ENCODE data around the gene CERS6. TPM values are rescaled to one million over a fixed set of nuclear protein-coding genes. Genes with fewer than 3 reads are reported as not detected.

The CERS6 gene
- polyA plus RNA-seq, 3 donors: 7.6 to 17.7 (median 15.6) TPM

GRCh38 chr2:168515502-168515901 lies 59.4 kb downstream of the CERS6 start:
- Histone ChIP-seq H3K27ac (ENCODE audit: low read depth in 1 of 2, low read length in 2 of 2) (no peak overlapping the region), H3K9ac (ENCODE audit: insufficient read depth, low read length, poor library complexity, severe bottlenecking) (no peak overlapping the region), H2AFZ (ENCODE audit: insufficient read depth, low read depth, low read length, poor library complexity, severe bottlenecking) (no peak overlapping the region), H3K27me3 (ENCODE audit: control insufficient read depth in 2 of 2, insufficient read depth in 2 of 2, low read length in 2 of 2) (no peaks in the 10 kb centered on the region), H3K36me3 (replicated peaks in 1 of 2; ENCODE audit: control insufficient read depth in 1 of 2, insufficient read depth in 2 of 2, low read length in 2 of 2) (no peaks in the 10 kb centered on the region), H4K20me1 (ENCODE audit: insufficient read depth, low read length) (peaks cover 75% of the 10 kb centered on the region), H3K4me1 (ENCODE audit: control insufficient read depth in 1 of 2, insufficient read depth in 2 of 2, low read length in 2 of 2) (peaks cover 4 to 9% of the 10 kb centered on the region in 2 donors), H3K4me3 (replicated peaks in 1 of 3; ENCODE audit: low read depth in 2 of 3, low read length in 3 of 3) (no peak overlapping the region), H3K9me3 (replicated peaks in 1 of 2; ENCODE audit: control insufficient read depth in 1 of 2, insufficient read depth in 1 of 2, low read length in 2 of 2) (no peaks in the 10 kb centered on the region), H3K4me2 (replicated peaks; ENCODE audit: extremely low read depth, low read length, poor library complexity, severe bottlenecking) (no peak overlapping the region), H3K79me2 (ENCODE audit: insufficient read depth, low read length) (peaks cover 98% of the 10 kb centered on the region)
- H3K4me3 Mint-ChIP-seq: no peak overlapping the region
- TF ChIP-seq CTCF (IDR thresholded peaks at IDR 0.05): no peak
- no peaks in the 10 kb centered on the region for H3K9me3 Mint-ChIP-seq
- no peak overlapping the region for H3K27ac Mint-ChIP-seq
- H3K4me1 Mint-ChIP-seq: peaks cover 31% of the 10 kb centered on the region
- WGBS (ENCODE audit: insufficient coverage): 94% methylated on average over 2 of the region's 2 CpGs
- intact Hi-C loops (cut with micrococcal nuclease): no loop called here
- peaks cover 0 to 4% (median 0%) of the 10 kb centered on the region in 3 donors for H3K27me3 Mint-ChIP-seq (ENCODE audit: low read depth in 3 of 3)
- peaks cover 4 to 6% of the 10 kb centered on the region in 2 donors for H3K36me3 Mint-ChIP-seq
- no peak for DNase-seq

- no peaks in the 10 kb centered on the region for H3K9me3 ChIP-seq (replicated peaks in 1 of 2; ENCODE audit: control insufficient read depth in 1 of 2, insufficient read depth in 1 of 2, low read length in 2 of 2)
- peaks cover 34% of the 10 kb centered on the region for H3K4me1 Mint-ChIP-seq
- H2AFZ ChIP-seq (ENCODE audit: insufficient read depth, low read depth, low read length, poor library complexity, severe bottlenecking): no peak overlapping the region
- no peak overlapping the region for H3K9ac ChIP-seq (ENCODE audit: insufficient read depth, low read length, poor library complexity, severe bottlenecking)
- peaks cover 85% of the 10 kb centered on the region for H4K20me1 ChIP-seq (ENCODE audit: insufficient read depth, low read length)
- no peak overlapping the region for H3K4me3 Mint-ChIP-seq
- no peak for TF ChIP-seq CTCF (IDR thresholded peaks at IDR 0.05)
- H3K4me2 ChIP-seq (replicated peaks; ENCODE audit: extremely low read depth, low read length, poor library complexity, severe bottlenecking): no peak overlapping the region
- DNase-seq: no peak
- H3K27ac Mint-ChIP-seq: no peak overlapping the region
- H3K79me2 ChIP-seq (ENCODE audit: insufficient read depth, low read length): peaks cover 100% of the 10 kb centered on the region
- no peak overlapping the region for H3K4me3 ChIP-seq (replicated peaks in 1 of 3; ENCODE audit: low read depth in 2 of 3, low read length in 3 of 3)
- peaks cover 4 to 5% of the 10 kb centered on the region in 2 donors for H3K36me3 Mint-ChIP-seq
- H3K4me1 ChIP-seq (ENCODE audit: control insufficient read depth in 1 of 2, insufficient read depth in 2 of 2, low read length in 2 of 2): peaks cover 9 to 10% of the 10 kb centered on the region in 2 donors
- H3K27ac ChIP-seq (ENCODE audit: low read depth in 1 of 2, low read length in 2 of 2): no peak overlapping the region
- no peaks in the 10 kb centered on the region for H3K9me3 Mint-ChIP-seq
- no peaks in the 10 kb centered on the region for H3K36me3 ChIP-seq (replicated peaks in 1 of 2; ENCODE audit: control insufficient read depth in 1 of 2, insufficient read depth in 2 of 2, low read length in 2 of 2)
- peaks cover 0 to 4% (median 0%) of the 10 kb centered on the region in 3 donors for H3K27me3 Mint-ChIP-seq (ENCODE audit: low read depth in 3 of 3)
- no peaks in the 10 kb centered on the region for H3K27me3 ChIP-seq (ENCODE audit: control insufficient read depth in 2 of 2, insufficient read depth in 2 of 2, low read length in 2 of 2)
- intact Hi-C loops (cut with micrococcal nuclease): no loop called here
- 94% methylated on average over 3 of the region's 7 CpGs for WGBS (ENCODE audit: insufficient coverage)
Measured at GRCh38 chr2:168517816-168518215, 61.7 kb downstream of the CERS6 start.
